CMK (cell line): ENCODE measurements around the gene PALLD.
"Not testable (repeated sequence)": the region's sequence is repeated elsewhere in the genome, so short reads cannot be mapped to it uniquely, and the experiment has no call there.

Experiments
- DNase-seq: peaks from one replicate; pipeline ENCODE4 v3.0.0-alpha.2; 2010; ENCODE audit warnings: low read depth

The PALLD gene

DNA sequence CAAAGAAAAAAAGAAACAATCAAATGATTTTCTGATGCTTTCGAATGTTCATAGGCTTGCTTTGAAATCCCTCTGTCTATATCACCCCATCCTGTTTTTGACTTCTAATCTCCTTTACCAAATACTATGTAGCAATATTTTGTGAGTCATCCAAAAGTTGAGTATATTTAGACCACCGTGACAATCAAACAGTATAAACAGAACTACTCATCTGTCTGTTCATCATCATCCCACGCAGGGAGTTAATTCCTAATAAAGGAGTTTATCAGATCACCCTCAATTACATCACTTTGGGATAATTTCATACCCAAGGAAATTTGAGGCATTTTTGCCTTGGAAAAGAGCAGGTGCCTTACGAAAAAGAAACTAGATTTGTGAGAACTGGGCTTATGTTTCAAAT, 300.3 kb downstream of the PALLD start:
- DNase-seq = no peak

DNA sequence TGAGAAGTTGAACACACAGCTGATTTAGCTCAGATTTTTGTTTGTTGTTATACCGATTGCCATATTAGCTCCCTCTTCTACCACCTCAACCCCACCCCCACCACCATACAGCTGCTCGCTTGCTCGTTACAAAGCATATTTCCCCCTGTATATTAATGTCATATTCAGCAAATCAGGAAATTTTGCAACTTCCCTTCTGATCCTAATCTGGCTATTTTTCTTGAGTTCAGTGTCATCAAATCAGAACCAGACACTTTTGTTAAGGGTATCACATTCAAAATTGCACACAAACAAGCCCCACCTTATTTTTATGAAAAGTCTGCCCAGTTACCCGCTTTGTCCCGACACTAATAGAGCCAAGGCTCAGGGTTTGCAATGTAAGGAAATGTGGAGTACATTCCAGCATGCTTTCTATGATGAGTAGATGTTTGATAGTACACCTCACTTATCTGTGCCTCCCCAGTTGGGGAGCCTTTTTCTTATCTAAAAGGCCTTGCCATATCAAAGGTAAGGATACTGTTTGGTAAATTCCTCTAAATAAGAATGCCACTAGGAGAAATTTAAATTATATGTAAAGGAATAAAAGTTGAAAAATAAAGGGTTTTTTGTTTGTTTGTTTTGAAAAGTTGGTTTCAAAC, 301.0 kb downstream of the PALLD start:
- DNase-seq = no peak

DNA sequence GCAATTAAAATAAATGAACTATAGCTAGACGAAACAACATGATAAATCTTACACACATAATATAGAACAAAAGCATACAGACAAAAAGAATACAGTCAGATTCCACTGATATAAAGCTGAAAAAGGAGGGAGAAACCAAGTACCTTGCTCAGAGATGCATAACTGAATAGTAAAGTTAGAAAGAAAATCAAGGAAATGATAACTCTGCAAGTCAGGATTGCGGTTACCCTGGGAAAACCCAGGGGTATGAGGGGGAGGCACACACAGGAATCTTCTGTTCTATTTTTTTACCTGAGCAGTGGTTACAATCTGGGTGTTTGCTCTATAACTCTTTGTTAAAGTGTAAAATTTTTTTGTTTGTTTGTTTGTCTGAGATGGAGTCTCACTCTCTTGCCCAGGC, 304.1 kb downstream of the PALLD start:
- DNase-seq = no peak

DNA sequence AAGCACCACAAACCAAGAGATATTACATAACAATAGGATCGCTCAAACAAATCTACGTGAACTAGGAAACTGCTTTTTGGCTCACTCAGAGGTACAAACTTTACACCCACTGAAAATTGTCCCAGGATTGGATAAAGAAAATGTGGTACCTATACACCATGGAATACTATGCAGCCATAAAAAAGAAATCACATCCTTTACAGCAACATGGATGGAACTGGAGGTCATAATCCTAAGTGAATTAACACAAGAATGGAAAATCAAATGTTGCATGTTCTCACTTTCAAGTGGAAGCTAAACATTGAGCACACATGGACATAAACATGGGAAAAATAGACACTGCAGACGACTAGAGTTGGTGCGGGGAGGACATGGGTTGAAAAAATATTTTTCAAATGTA, 305.4 kb downstream of the PALLD start:
- no peak for DNase-seq

DNA sequence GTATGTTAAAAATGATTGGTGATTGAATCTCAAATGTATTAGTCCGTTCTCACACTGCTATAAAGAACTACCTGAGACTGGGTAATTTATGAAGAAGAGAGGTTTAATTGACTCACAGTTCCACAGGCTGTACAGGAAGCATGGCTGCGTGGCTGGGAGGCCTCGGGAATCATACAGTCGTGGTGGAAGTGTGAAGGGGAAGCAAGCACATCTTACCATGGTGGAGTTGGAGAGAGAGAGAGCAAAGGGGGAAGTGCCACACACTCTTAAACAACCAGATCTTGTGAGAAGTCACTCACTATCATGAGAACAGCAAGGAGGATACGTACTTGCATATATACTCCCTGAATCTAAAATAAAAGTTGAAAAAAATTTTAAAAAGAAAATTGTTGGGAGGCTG, 306.2 kb downstream of the PALLD start:
- DNase-seq = not testable (repeated sequence)

DNA sequence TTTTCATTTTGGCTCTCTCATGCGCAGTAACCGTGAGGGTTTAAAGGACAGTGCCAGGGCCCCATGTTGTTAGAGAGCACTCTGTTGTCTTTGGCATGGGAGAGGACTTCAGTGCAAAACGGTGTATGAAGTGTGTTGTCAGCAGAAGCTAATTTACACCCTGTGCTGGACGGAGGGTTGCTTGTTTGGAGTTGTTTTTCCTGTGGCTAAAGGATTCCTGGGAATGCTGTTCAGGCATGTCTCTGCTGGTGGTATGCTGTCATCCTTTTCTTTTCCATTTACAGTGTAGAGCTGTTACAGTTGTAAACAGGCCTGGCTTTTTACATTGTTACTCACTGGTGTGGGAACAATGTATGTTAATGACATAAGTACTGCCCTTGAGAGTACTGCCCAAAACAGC, 306.9 kb downstream of the PALLD start:
- DNase-seq = no peak

DNA sequence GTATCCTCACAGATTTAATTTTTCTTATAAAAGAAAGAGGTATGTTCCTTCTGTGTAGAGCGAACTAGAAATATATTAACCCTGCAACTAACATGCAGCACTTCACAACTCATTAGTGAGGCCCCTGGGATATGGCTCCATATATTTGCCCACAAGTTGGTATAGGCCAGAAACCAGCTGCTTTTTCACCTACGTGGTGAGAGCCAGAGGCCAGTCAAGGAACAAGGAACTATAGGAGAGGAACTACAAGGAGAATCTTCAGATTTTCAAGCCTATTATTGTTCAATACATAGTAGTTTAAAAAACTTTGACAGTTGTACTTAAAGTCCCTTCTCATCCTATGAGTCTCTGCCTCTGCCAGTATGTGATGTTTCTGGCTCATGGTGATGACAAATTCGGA, 307.3 kb downstream of the PALLD start:
- DNase-seq = no peak

DNA sequence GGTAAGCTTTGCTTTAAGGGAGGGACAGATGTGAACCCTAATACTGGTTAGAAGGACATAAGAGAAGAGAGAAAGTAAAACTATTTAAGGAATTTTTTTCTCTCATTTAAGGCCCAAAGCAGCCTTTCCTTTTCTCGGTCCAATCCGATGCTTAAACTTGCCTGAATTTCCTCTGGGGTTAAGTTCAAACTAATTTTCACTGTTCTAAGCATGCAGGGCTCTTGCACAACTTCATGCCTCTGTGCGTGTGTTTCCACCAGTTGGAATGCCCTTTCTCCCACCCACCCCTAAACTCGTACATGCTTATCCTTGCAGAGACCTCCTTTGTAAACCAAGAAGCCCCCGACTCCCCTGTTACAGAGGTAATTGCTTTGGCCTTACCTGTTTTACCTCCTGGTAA, 308.5 kb downstream of the PALLD start:
- no peak for DNase-seq

DNA sequence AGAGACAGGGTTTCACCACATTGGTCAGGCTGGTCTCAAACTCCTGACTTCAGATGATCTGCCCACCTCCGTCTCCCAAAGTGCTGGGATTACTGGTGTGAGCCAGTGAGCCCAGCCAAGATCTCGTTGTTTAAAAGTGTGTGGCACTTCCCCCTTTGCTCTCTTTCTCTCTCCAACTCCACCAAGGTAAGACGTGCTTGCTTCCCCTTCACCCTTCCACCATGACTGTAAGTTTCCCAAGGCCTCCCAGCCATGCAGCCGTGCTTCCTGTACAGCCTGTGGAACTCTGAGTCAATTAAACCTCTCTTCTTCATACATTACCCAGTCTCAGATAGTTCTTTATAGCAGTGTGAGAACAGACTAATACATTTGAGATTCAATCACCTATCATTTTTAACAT, 309.4 kb downstream of the PALLD start:
- not testable (repeated sequence) for DNase-seq

DNA sequence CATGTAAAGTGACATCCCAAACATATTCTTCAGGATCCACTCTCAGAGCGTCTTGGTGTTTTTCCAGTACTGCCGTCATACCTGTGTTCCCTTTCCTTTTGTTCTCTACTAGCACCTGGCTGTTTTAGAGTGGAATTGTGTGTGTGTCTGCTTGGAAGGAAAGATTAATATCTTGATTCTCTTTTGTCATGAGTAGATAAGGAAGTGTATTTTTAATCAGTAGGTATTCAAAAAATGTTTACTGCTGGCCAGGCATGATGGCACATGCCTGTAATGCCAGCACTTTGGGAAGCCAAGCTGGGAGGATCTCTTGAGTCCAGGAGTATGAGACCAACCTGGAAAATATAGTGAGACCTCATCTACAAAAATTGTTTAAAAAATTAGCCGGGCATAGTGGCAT, 314.4 kb downstream of the PALLD start:
- DNase-seq = no peak

DNA sequence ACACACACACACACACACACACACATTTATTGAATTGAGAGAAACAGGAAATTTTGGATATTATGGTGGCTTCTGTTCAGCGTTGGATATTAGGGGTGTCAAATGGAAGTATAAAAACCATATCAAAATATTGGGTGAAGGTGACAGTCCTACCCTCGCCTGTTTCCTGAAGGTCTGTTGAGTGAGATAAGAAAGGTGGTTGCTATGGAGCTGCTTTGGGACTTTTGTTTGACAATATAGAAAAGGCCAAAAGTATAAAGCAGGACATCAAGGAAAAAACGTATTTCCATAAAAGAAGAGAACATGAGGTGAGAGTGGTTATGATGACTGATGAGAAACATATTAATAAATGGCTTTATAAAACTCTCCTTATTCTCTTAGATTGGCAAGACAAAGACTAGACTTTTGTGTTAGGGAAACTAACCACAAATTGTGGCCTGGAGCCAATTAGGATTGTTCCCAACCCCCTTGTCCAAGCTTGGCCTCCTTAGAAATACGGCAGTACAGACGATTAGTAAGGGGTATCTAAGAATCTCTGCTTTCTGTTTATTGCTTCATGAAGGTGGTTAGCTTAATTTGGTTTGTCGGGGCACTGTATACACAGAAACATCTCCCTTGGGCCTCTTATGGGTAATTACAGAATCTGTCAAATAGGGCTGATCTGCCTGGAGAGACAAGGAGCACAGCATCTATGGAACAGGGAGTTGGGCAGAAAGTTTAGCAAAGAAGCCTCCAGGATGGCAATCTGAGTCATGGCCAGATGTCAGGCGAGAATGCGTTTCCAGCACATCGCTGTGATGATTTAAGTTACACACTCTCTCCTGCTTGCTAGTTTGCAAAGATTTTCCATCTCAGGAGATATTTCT, 315.2 kb downstream of the PALLD start:
- no peak for DNase-seq

DNA sequence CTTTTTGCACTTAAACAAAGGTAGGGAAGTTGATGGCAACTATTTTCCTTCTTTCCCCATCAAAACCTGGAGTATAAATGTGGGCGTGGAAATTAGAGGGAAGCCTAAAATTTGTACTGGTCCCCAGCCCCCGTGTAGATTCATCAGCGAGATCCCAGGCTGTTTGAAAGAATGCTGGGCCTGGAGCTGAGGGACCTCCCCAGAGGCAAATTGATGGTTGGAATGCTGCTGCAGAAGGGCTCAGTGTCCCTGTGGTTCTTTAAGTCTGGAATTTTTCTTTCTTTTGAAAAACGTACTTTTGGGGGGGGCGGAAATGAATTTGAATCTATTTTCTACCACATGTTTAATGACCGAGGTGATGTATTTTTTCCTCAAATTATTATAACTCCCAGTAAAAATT, 316.0 kb downstream of the PALLD start:
- DNase-seq = no peak

DNA sequence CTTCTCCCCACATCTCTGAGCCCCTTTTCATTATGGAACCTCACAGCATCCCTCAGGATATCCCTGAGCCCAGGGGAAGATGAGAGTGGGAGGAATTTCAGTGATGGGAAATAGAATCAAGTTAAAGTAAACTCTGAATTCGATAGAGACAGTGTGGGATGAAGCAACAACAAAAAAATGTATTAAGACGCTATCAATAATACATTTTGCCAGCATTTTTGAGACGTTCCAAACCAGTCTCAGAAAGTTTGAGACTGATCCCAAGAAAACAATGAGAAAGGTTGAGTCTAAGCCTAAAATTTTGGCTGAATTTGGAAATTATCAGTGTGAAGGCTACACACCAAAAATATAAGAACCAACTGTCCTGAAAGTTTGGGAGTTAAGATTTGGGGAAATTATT, 317.0 kb downstream of the PALLD start:
- DNase-seq = no peak

DNA sequence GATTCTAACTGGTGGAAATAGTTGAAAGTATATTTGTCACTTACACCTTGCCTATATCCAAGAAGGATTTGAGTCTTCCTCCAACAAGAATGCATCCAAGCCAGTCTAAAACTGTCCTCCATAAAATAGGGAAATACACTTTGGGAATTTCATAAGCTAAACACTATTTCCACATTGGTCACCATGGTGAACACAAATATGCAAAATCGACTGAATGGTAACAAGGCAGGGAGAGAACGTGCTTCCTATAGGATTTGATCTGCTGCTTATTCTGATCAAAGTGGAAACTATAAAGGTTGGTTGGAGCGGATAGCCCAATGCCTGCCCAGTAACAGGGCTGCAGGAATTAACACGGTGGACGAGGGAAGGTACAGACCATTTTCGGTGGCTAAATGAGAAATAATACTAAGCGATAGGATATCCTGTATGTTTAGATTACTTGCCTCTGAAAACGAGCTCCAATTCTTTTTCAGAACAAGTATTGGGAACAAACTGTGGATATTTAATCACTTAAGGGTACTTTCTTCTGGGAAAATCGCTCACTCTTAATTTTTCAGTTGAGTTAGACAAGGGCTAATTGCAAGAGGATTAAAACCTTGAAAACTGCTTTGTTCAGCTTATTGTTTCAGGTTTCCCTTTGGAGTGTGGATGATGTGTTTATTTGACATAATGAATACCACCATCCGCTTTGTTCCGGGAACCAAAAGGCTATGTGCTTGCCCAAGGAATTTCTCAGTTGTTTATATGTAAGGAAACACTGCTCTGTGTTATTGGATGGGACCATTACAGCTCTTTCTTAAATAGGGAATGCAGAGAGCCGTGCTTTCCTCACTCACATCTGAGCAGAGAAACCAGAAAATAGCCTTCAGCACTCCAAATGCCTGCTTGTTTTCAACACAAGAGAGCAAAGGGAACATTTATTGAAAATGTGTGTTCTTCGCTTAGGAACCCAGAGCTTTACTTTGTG, 318.8 kb downstream of the PALLD start:
- DNase-seq = no peak

DNA sequence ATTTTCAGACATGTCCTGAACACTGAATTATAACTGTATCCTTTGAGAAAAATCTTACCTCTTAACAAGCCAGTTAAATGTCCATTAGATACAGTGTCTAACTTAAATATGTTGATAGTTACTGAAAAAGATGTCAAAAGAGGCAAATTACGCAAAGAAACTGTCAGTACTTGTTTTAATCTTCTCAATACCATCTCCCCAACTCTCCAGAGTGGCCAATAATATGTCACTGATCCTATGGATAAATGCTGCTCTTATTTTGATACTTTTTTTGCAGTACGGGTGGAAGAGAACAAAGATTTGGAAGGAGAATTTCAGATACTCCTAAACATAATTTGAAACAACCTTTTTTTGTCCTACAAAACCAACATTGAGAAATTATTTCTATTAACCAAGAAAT, 320.5 kb downstream of the PALLD start:
- DNase-seq = no peak

DNA sequence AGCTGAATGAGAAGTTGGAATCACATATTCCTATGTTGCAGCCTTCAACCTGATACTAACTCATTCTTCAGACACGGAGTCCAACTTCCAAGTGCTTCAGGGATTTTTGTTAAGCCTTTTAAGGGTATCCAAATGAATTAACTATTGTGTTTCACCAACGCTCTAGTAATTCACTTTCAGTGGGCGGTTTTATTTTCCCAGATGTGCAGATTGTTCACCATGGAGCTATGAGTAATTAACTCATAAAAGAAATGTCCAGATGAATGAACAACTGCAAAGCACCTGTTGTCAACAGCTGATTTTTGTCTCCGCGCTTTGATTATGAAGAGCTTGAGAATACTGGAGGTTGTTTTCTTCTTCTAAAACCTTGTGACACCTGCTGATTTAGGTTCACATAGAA, 325.6 kb downstream of the PALLD start:
- no peak for DNase-seq

DNA sequence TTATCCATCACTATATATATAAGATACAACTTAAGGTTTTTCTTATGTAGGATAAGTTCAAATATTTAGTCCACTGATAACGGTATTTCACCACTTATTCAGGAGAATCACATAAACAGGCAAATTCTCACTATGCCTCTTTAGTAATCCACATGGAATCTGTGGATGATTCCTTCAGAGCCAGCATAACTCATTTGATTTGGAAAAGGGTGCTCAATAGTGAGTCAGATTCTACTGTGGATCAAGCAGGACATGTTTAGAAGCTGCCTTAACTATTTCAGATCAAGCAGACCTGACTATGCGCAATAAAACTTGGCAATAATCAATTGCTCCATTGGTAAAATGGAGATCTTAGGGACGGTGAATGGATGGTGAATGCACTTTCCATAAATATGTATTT, 329.1 kb downstream of the PALLD start:
- DNase-seq = no peak

DNA sequence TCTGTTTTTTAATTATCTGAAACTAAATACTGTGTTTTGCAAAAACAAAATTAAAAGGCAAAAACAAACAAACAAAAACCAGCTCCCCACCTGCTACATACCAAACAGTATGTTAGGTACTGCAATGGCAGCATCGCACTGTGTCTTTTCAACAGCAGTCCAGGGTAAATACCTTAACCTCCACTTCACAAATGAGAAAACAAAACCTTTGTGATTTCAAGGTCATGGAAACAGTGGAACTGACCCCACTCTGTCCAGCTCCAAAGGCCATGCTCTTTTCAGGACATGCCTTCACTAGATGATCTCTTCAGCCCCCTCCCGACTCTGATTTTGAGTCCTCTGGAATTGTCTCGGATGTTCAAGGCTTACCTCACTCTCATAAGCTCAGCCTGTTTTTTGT, 329.8 kb downstream of the PALLD start:
- no peak for DNase-seq

DNA sequence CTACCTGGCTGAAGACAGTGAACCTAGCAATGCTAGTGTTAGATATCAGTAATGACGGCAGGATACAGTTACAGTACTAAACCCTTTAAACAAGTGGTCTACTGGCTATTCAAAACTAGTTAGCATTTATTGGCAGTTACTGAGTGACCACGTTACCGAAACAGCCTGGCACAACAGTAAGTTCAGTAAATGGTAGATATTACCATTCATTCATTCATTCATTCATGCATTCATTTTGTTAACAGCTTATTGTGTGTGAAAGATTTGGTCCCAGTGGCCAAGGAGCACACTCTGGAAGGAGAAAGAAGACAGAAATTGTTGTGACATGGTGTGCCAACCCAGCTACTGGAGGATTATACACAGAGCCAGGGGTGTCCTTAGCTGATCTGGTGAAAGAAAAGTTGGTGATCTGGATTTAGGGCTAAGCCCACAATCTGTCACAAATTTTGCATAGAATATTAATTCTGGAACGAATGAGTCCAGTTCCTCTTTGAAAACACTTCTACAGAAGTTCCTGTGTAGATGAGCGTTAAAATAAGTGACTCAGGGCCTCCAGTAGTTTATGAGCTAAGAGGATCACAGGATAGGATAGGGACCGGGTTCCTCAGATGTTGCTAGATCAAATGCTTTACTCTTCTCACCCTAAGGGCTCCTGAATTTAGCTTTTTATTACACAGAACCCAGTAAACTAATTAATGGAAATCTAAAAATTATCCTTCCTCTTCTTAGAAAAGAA, 334.1 kb downstream of the PALLD start:
- no peak for DNase-seq

DNA sequence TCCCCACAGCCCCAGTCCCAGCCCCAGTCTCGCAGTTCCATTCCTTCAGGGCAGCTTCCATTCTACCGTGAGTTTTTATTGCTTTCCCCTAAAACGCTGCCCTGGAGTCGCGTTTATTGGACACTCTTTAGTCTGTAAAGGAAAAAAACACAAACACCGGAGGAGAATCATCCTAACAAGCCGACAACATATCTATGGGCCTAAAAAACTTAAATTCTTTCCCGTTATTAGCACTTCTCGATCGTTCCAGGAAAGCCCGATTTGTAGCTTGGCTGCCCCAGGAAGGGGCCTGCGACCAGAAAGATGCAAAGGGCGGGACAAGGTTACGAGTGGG, 334.7 kb downstream of the PALLD start:
- no peak for DNase-seq

DNA sequence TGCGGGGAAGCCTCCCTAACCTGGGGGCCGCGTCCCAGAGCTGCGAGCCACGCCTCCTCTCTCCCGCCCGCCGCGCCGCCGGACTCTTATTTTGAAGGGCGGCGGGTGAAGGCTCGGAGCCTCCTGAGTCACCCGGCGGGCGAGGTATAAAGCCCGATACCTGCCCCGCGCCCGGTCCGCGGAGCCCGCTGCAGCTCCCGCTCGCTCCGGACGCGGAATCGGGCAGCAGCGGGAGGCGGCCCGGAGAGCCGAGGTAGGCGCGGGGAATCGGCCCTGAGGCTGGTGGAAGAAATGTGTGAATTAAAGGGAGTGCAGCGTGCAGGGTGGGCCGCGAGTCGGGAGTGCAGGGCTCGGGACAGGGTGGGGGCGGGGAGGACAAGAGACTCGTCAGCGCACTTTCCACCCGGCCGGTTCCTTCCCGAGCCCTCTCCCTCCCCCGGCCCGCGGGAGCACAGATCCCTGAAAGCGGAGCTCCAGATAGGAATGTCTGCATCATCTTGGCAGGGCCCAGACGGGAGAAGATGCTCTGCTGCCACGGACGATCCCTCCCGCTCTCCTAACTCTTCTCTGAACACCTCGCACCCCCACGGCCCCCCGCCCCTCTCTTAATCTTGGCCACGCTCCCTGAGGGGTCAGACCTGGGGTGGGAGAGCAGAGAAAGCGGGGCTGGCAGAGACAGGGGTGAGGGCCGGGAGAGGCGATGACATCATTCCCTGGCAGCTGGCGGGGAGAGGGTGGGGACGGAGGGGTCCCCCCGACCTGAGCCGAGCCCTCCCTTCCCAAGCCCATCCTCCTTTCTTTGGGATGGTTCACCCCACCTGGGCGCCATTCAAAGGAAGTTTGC, 335.3 kb downstream of the PALLD start:
- no peak for DNase-seq
